DMS 273 (cell line): ENCODE data around the gene RXRA.

Experiments
- DNase-seq: peaks from one replicate; lab custom pipeline; 2025; ENCODE audit not compliant: unreplicated experiment; lab: John Stamatoyannopoulos, UW

Gene RXRA

GRCh38 chr9:134461426-134461982 lies 135.2 kb downstream of the RXRA start:
- no peak for DNase-seq

GRCh38 chr9:134462318-134462717 lies 136.1 kb downstream of the RXRA start:
- DNase-seq, result no peak

- DNase-seq, result no peak
Observed at GRCh38 chr9:134463280-134463679, 137.0 kb downstream of the RXRA start.

- no peak for DNase-seq
Observed at GRCh38 chr9:134466869-134467616, 140.8 kb downstream of the RXRA start.

- DNase-seq, result no peak
Observed at GRCh38 chr9:134468358-134468757, 142.1 kb downstream of the RXRA start.

- no peak for DNase-seq
Observed at GRCh38 chr9:134469041-134469875, 143.0 kb downstream of the RXRA start.

- DNase-seq, result no peak
Observed at GRCh38 chr9:134472256-134472655, 146.0 kb downstream of the RXRA start.

GRCh38 chr9:134473141-134474054 lies 147.1 kb downstream of the RXRA start:
- DNase-seq, result no peak

GRCh38 chr9:134474055-134474370 lies 147.8 kb downstream of the RXRA start:
- DNase-seq, result no peak

- peak; percentile 50 for DNase-seq
Observed at GRCh38 chr9:134475011-134475790, 148.9 kb downstream of the RXRA start.

- no peak for DNase-seq
Observed at GRCh38 chr9:134476272-134476941, 150.2 kb downstream of the RXRA start.

- DNase-seq, result no peak
Observed at GRCh38 chr9:134476942-134477335, 150.7 kb downstream of the RXRA start.

- no peak for DNase-seq
Observed at GRCh38 chr9:134477342-134477925, 151.2 kb downstream of the RXRA start.

GRCh38 chr9:134477927-134478326 lies 151.7 kb downstream of the RXRA start:
- no peak for DNase-seq

GRCh38 chr9:134481762-134482161 lies 155.5 kb downstream of the RXRA start:
- DNase-seq, result no peak

- DNase-seq, result no peak
Observed at GRCh38 chr9:134482226-134482625, 156.0 kb downstream of the RXRA start.

GRCh38 chr9:134483361-134484184 lies 157.3 kb downstream of the RXRA start:
- DNase-seq, result no peak

- peak; percentile 40 for DNase-seq
Observed at GRCh38 chr9:134484479-134484878, 158.2 kb downstream of the RXRA start.

- DNase-seq, result no peak
Observed at GRCh38 chr9:134485653-134486052, 159.4 kb downstream of the RXRA start.
